Mesenteric fat pad (tissue), 1 donor: ENCODE measurements around the gene GDPD4. TPM values are rescaled to one million over a fixed set of nuclear protein-coding genes. Genes with fewer than 3 reads are reported as not detected.

Source experiments
- DNase-seq: peaks from one replicate; pipeline ENCODE4 v3.0.0-alpha.2; 2020; ENCODE audit warnings: low spot score
- total RNA-seq: library from RNA; stranded (reverse); fragmentation: NEBNext Ultra II Directional; extraction: Animal tissue kit (Norgen Biotek cat#: 25700); gene quantifications from one replicate; pipeline ENCODE4 v1.2.1, GENCODE V29; 2021
- donor health status: DM: yes; HTN: yes; CAD: no.

The GDPD4 gene
- total RNA-seq, 1 donor from 2014 or later: not detected

GRCh38 chr11:77176996-77177395 is 124.5 kb downstream of the GDPD4 start:
- DNase-seq: no peak

DNA sequence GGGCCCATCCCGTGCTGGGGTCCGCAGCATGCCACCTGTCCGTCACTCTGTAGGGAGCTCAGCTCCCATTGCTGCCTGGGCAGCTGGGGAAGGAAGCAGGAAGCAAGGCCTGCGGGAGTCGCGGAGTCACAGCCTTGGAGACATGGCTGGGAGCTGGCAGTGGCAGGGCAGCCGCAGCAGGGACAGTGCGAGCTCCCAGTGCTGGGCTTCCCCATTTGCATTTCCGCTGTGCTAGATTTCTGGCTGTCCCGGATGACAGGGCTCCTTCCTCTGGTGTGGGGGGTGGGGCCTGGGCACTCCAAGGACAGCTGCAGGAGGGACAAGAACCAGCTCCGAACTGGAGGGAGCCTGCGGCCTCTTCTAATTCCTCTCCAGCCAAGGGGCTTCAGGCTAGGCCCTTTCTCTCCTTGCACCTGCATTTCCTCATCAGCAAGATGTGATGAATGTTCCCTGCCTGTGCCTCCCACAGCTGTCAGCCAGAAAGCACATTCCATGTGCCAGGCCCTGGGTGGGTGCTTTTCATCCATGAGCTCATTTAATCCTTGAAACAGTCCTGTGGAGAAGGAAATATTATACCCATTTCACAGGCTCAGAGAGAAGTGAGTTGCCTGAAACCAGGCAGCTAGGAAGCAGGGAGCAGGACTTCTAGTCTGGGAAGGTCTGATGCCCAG is 125.5 kb downstream of the GDPD4 start:
- no peak for DNase-seq

DNA sequence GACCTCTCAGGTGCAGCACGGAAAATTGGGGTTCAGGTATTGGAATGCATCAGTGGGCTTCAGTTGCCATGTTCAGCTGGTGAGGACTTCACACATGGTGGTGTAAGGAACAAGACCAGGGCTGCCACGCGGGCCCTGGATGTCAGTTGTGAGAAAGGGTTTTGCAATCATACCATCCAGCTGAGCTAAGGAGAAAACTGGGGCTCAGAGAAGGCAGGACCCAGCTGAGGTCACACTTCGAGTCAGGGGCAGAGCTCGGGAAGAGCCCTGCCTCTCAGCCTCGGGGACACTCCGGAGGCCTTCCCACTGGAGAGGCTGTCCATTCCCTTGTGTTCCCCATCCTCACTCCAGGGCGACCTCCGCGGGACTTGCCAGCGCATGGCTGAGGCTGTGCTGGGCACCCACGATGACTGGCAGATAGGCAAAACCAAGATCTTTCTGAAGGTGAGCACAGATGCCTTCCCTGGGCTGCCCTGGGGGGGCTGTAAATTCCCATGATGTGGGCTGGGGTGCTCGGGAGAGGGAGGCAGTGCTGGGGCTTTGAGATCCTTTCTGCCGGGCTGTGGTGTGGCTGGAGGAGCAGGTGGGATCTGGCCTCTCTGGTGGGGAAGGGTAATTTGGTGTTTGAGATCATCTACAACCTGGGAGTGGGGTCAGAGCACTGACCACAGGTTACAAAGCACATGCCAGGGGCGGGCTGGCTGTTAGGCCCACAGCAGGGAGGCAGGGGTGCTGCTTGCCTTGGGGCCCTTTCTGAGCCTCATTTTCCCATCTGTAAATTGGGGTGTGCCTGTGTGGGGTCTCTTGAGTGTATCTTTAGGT is 126.3 kb downstream of the GDPD4 start:
- no peak for DNase-seq

- DNase-seq: no peak
These were observed 126.9 kb downstream of the GDPD4 start for GRCh38 chr11:77174559-77174958.

- no peak for DNase-seq
These were observed 128.0 kb downstream of the GDPD4 start for GRCh38 chr11:77173494-77173893.

GRCh38 chr11:77172666-77172982 is 128.9 kb downstream of the GDPD4 start:
- no peak for DNase-seq

DNA sequence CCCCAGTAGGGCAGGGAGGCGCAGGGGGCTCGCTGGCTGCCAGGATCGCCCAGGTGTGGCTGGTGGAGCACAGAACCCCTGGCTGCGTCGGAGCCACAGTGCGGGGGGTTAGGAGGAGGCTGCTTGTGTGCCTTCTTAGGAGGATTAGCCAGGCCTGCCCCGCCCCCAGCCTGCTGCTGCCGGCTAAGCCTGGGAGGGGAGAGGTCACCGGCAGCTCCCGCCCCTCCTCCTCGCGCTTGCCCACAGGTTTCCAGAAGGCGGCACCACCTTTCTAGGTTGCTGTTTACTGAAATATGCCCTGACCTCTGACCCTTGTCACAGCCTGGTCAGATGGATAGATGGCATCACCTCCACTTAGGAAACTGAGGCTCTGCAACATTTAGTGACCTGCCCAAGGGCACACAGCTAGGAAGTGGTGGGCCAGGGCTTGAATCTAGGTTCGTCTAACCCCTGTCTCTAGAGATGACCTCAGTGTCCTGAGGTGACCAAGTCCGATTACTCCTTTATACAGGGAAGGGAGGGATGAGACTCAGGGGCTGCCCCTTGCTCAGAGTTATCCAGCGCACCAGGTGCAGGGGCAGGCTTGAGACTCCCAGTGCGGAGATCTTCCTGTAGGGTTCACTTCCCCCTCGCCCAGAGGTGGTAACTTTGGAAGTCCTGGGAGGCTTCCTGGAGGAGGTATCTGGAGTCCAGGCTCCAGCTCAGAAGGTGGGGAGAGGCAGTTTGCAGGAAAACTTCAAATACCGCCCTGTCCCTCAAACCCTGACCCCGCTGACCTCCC is 129.4 kb downstream of the GDPD4 start:
- DNase-seq: no peak

GRCh38 chr11:77171254-77171653 is 130.2 kb downstream of the GDPD4 start:
- DNase-seq: no peak

GRCh38 chr11:77170107-77170506 is 131.4 kb downstream of the GDPD4 start:
- DNase-seq: no peak

- DNase-seq: no peak
These were observed 133.7 kb downstream of the GDPD4 start for GRCh38 chr11:77167791-77168190.

- no peak for DNase-seq
These were observed 134.3 kb downstream of the GDPD4 start for GRCh38 chr11:77167111-77167626.

Other genes with a start within 250 kb of the GDPD4 start
- 5.1 TPM for gene CAPN5, start 234.7 kb downstream of the GDPD4 start, total RNA-seq
- not detected for gene OMP, start 198.8 kb downstream of the GDPD4 start, total RNA-seq
- gene MYO7A, start 173.4 kb downstream of the GDPD4 start, total RNA-seq: 23.2 TPM
- gene PAK1, start 172.4 kb upstream of the GDPD4 start, total RNA-seq: 27.4 TPM